SU-DHL-6 (cell line): ENCODE results near the gene SSC5D.

Source experiments
- H2AFZ ChIP-seq: fragments of 200-600 bp; sonication (generic); 2 replicates; pipeline ENCODE4 v1.6.1; 2014; ENCODE audit warnings: low read depth, mild to moderate bottlenecking, moderate library complexity, mixed read lengths, antibody characterized with exemption, low read length; ENCODE audit not compliant: severe bottlenecking
- H3F3A ChIP-seq: fragments of 200-600 bp; shearing (Covaris generic); 2 replicates; pipeline ENCODE4 v1.6.0; 2016; ENCODE audit warnings: antibody characterized with exemption, mild to moderate bottlenecking; ENCODE audit not compliant: insufficient read depth
- H3K27ac ChIP-seq: fragments of 200-600 bp; sonication (generic); 2 replicates; pipeline ENCODE4 v1.5.1; 2016; ENCODE audit warnings: low read depth, mild to moderate bottlenecking, low read length, moderate library complexity, mixed read lengths
- H3K27me3 ChIP-seq: fragments of 200-600 bp; sonication (generic), shearing (Covaris generic); 2 replicates; pipeline ENCODE4 v1.6.0; 2014; ENCODE audit warnings: mild to moderate bottlenecking, low read length
- H3K36me3 ChIP-seq: fragments of 200-600 bp; sonication (generic); 2 replicates; pipeline ENCODE4 v1.6.1; 2014; ENCODE audit warnings: mild to moderate bottlenecking, low read length, mixed read lengths
- H3K4me2 ChIP-seq: fragments of 300-600, 200-600 bp; shearing (Covaris generic), sonication (generic); 2 replicates; pipeline ENCODE4 v1.6.0; 2014; ENCODE audit warnings: low read length, low read depth, mild to moderate bottlenecking; ENCODE audit not compliant: poor library complexity, severe bottlenecking
- H3K4me3 ChIP-seq: fragments of 200-600 bp; sonication (generic); 2 replicates; pipeline ENCODE4 v1.5.1; 2014; ENCODE audit warnings: antibody characterized with exemption, low read length, mild to moderate bottlenecking, mixed read lengths; ENCODE audit not compliant: insufficient read depth, poor library complexity, severe bottlenecking
- H3K79me2 ChIP-seq: fragments of 200-600 bp; sonication (generic); 2 replicates; pipeline ENCODE4 v1.6.1; 2014; ENCODE audit warnings: mild to moderate bottlenecking, low read length, moderate library complexity; ENCODE audit not compliant: insufficient read depth
- H3K9ac ChIP-seq: fragments of 200-600 bp; sonication (generic); 2 replicates; pipeline ENCODE4 v1.7.0; 2014; ENCODE audit warnings: mild to moderate bottlenecking, low read length
- H3K9me2 ChIP-seq: fragments of 200-600 bp; sonication (generic); replicated peaks from 2 replicates; pipeline ENCODE4 v1.6.1; 2014; ENCODE audit warnings: low read length; ENCODE audit not compliant: insufficient read depth
- H3K9me3 ChIP-seq: fragments of 200-600 bp; sonication (generic); 2 replicates; pipeline ENCODE4 v1.6.1; 2014; ENCODE audit warnings: low read length, mixed read lengths; ENCODE audit not compliant: insufficient read depth
- H4K20me1 ChIP-seq: fragments of 200-600 bp; sonication (generic); 2 replicates; pipeline ENCODE4 v1.6.1; 2014; ENCODE audit warnings: low read depth, mild to moderate bottlenecking, antibody characterized with exemption, low read length, moderate library complexity, mixed read lengths
- EZH2phosphoT487 ChIP-seq: fragments of 200-600 bp; sonication (generic), shearing (Covaris generic); conservative IDR thresholded peaks from 2 replicates; pipeline ENCODE4 v1.6.1; 2018; ENCODE audit warnings: mild to moderate bottlenecking, antibody characterized with exemption, low read length, moderate library complexity, mixed read lengths
- TF ChIP-seq, protein P1 (sequence below): fragments of 200-600 bp; sonication (generic); IDR thresholded peaks from one replicate; pipeline ENCODE4 v1.5.1; 2017; ENCODE audit warnings: antibody characterized with exemption, mild to moderate bottlenecking, low read length, moderate library complexity; ENCODE audit not compliant: insufficient read depth, poor library complexity, severe bottlenecking

Gene SSC5D

DNA sequence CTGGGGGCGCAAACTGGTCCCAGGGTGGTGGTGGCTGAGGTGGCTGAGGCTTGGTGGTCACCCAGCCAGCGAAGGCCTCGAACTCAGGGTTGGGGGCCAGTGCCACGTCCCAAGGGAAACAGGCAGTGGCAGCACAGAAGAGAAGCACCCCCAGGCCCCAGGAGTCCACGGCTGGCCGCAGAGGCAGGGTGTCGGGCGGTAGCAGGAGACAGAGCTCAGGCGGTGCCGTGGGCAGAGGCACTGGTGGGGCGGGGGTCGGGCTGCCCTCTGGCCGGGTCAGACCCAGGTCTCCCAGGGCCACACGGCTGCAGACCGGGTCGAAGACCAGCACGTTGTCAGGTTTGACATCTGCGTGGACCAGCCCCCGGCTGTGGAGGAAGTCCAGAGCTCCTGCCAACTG is 52.9 kb downstream of the SSC5D start:
- TF ChIP-seq EZH2phosphoT487: no peak
- TF ChIP-seq, protein P1, sequence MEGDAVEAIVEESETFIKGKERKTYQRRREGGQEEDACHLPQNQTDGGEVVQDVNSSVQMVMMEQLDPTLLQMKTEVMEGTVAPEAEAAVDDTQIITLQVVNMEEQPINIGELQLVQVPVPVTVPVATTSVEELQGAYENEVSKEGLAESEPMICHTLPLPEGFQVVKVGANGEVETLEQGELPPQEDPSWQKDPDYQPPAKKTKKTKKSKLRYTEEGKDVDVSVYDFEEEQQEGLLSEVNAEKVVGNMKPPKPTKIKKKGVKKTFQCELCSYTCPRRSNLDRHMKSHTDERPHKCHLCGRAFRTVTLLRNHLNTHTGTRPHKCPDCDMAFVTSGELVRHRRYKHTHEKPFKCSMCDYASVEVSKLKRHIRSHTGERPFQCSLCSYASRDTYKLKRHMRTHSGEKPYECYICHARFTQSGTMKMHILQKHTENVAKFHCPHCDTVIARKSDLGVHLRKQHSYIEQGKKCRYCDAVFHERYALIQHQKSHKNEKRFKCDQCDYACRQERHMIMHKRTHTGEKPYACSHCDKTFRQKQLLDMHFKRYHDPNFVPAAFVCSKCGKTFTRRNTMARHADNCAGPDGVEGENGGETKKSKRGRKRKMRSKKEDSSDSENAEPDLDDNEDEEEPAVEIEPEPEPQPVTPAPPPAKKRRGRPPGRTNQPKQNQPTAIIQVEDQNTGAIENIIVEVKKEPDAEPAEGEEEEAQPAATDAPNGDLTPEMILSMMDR: no peak
- H3K4me3 ChIP-seq: no peak overlapping the region
- H3K27ac ChIP-seq: no peak overlapping the region
- H3F3A ChIP-seq: no peaks in the 10 kb centered on the region
- no peaks in the 10 kb centered on the region for H4K20me1 ChIP-seq
- no peaks in the 10 kb centered on the region for H3K9me2 ChIP-seq
- H3K36me3 ChIP-seq: no peaks in the 10 kb centered on the region
- H3K9me3 ChIP-seq: no peaks in the 10 kb centered on the region
- H3K4me2 ChIP-seq: no peak overlapping the region
- H3K9ac ChIP-seq: no peak overlapping the region
- H3K27me3 ChIP-seq: no peaks in the 10 kb centered on the region
- no peak overlapping the region for H2AFZ ChIP-seq
- H3K79me2 ChIP-seq: no peaks in the 10 kb centered on the region

DNA sequence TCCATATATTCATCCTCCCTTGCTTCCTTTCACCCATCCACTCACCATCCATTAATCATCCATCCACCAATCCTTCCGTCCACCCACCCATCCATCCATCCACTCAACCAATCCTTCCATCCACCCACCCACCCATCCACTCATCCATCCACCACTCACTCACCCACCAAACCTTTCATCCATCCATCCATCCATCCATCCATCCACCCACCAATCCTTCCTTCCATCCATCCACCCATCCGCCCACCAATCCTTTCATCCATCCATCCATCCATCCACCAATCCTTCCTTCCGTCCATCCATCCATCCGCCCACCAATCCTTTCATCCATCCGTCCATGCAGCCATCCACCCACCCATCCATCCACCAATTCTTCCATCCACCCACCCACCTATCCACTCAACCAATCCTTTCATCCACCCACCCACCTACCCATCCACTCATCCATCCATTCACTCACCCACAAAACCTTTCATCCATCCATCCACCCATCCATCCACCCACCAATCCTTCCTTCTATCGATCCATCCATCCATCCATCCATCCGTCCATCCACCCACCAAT is 54.1 kb downstream of the SSC5D start:
- H3K4me3 ChIP-seq: no peak overlapping the region
- no peaks in the 10 kb centered on the region for H3K27me3 ChIP-seq
- no peaks in the 10 kb centered on the region for H3K79me2 ChIP-seq
- no peaks in the 10 kb centered on the region for H3K36me3 ChIP-seq
- H2AFZ ChIP-seq: no peak overlapping the region
- no peak overlapping the region for H3K9ac ChIP-seq
- H3K4me2 ChIP-seq: no peak overlapping the region
- TF ChIP-seq, protein P1: no peak
- no peak for TF ChIP-seq EZH2phosphoT487
- H3F3A ChIP-seq: no peaks in the 10 kb centered on the region
- no peaks in the 10 kb centered on the region for H4K20me1 ChIP-seq
- no peaks in the 10 kb centered on the region for H3K9me2 ChIP-seq
- H3K9me3 ChIP-seq: no peaks in the 10 kb centered on the region
- H3K27ac ChIP-seq: no peak overlapping the region

DNA sequence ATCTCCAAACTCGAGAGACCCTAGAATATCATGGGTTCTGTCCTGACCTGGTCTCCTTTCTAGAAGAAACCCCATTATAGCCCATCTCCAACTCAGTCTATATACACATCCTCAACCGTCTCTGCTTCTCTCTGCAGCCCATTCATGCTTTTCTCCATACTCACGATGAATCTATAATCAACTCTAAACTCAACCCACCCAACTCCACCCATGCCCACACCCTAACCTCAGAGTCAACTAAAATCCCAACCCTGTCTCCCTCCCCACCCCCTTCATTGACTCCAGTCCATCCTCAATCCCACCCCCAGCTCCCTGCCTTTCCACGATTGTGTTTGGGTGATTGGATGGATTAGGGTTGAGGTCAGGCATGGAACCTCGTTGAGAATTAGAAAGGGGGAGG is 55.3 kb downstream of the SSC5D start:
- TF ChIP-seq, protein P1: no peak
- TF ChIP-seq EZH2phosphoT487: no peak

More for the DNA sequence above, 55.3 kb downstream of the SSC5D start:
- no peaks in the 10 kb centered on the region for H3K9me3 ChIP-seq
- H3K9me2 ChIP-seq: no peaks in the 10 kb centered on the region
- H3K27me3 ChIP-seq: no peaks in the 10 kb centered on the region
- no peak overlapping the region for H3K27ac ChIP-seq
- no peaks in the 10 kb centered on the region for H3K36me3 ChIP-seq
- H2AFZ ChIP-seq: no peak overlapping the region
- H3K4me2 ChIP-seq: no peak overlapping the region
- no peak overlapping the region for H3K4me3 ChIP-seq
- H3K9ac ChIP-seq: no peak overlapping the region
- H3K79me2 ChIP-seq: no peaks in the 10 kb centered on the region
- H3F3A ChIP-seq: no peaks in the 10 kb centered on the region
- no peaks in the 10 kb centered on the region for H4K20me1 ChIP-seq
